Measurements from ENCODE around the gene NCAN.

Gene NCAN

GRCh38 chr19:19259741-19260140 is 48.0 kb downstream of the NCAN start:
- peak; percentile 72 for DNase-seq (ENCODE audit: low read depth, low spot score)

- DNase-seq (ENCODE audit: low read depth, low spot score): no peak
Observed at GRCh38 chr19:19260417-19261214, 48.9 kb downstream of the NCAN start.

GRCh38 chr19:19261350-19262189 is 49.8 kb downstream of the NCAN start:
- DNase-seq (ENCODE audit: low read depth, low spot score): peak; percentile 28

GRCh38 chr19:19262190-19263057 is 50.7 kb downstream of the NCAN start:
- DNase-seq (ENCODE audit: low read depth, low spot score): peak; percentile 16

GRCh38 chr19:19263886-19264487 is 52.2 kb downstream of the NCAN start:
- DNase-seq (ENCODE audit: low read depth, low spot score): no peak

- no peak for DNase-seq (ENCODE audit: low read depth, low spot score)
Observed at GRCh38 chr19:19267305-19267704, 55.5 kb downstream of the NCAN start.

GRCh38 chr19:19268453-19269385 is 57.0 kb downstream of the NCAN start:
- no peak for DNase-seq (ENCODE audit: low read depth, low spot score)

- no peak for DNase-seq (ENCODE audit: low read depth, low spot score)
Observed at GRCh38 chr19:19269952-19270694, 58.4 kb downstream of the NCAN start.

GRCh38 chr19:19270749-19271571 is 59.2 kb downstream of the NCAN start:
- no peak for DNase-seq (ENCODE audit: low read depth, low spot score)

- DNase-seq (ENCODE audit: low read depth, low spot score): no peak
Observed at GRCh38 chr19:19271828-19272599, 60.3 kb downstream of the NCAN start.

- DNase-seq (ENCODE audit: low read depth, low spot score): no peak
Observed at GRCh38 chr19:19274146-19274545, 62.4 kb downstream of the NCAN start.

- DNase-seq (ENCODE audit: low read depth, low spot score): no peak
Observed at GRCh38 chr19:19274716-19275565, 63.2 kb downstream of the NCAN start.

GRCh38 chr19:19276386-19276785 is 64.6 kb downstream of the NCAN start:
- DNase-seq (ENCODE audit: low read depth, low spot score): peak; percentile 41

GRCh38 chr19:19276851-19277250 is 65.1 kb downstream of the NCAN start:
- no peak for DNase-seq (ENCODE audit: low read depth, low spot score)

- no peak for DNase-seq (ENCODE audit: low read depth, low spot score)
Observed at GRCh38 chr19:19278315-19278714, 66.6 kb downstream of the NCAN start.

GRCh38 chr19:19279062-19279612 is 67.4 kb downstream of the NCAN start:
- no peak for DNase-seq (ENCODE audit: low read depth, low spot score)

GRCh38 chr19:19279853-19280252 is 68.1 kb downstream of the NCAN start:
- no peak for DNase-seq (ENCODE audit: low read depth, low spot score)

All from ELF-1 (cell line).